Mesothelial cell of epicardium (in vitro differentiated cells): ENCODE data around the gene SPINK8. TPM values are rescaled to one million over a fixed set of nuclear protein-coding genes. Genes with fewer than 3 reads are reported as not detected.
A peak's percentile ranks its signal among the peaks of the same experiment; 100 is the strongest.

Experiments used
- DNase-seq, 2 experiments: peaks; one replicate each; pipeline ENCODE4 v3.0.0; 2021; ENCODE audit warnings: low spot score in 2 of 2; ENCODE audit not compliant: unreplicated experiment in 2 of 2
- H3K27ac Mint-ChIP-seq: 2 replicates; pipeline ENCODE4 v1.8.0; 2021; ENCODE audit warnings: mixed read lengths
- H3K27me3 Mint-ChIP-seq: 2 replicates; pipeline ENCODE4 v1.8.0; 2021; ENCODE audit warnings: low read depth, mixed read lengths
- H3K36me3 Mint-ChIP-seq: 2 replicates; pipeline ENCODE4 v1.8.0; 2021; ENCODE audit warnings: mixed read lengths
- H3K4me1 Mint-ChIP-seq: 2 replicates; pipeline ENCODE4 v1.8.0; 2021; ENCODE audit warnings: mixed read lengths
- H3K4me3 Mint-ChIP-seq: 2 replicates; pipeline ENCODE4 v1.8.0; 2021; ENCODE audit warnings: mild to moderate bottlenecking, moderate library complexity, mixed read lengths
- H3K9me3 Mint-ChIP-seq: 2 replicates; pipeline ENCODE4 v1.8.0; 2021; ENCODE audit warnings: mixed read lengths
- CTCF ChIP-seq: fragments of 200-600 bp; sonication (generic); IDR thresholded peaks from one replicate; pipeline ENCODE4 v1.5.0; 2021; ENCODE audit warnings: antibody characterized with exemption; ENCODE audit not compliant: unreplicated experiment
- total RNA-seq: library from RNA; stranded (reverse); gene quantifications from 3 replicates; pipeline ENCODE4 v1.2.1, GENCODE V29; 2021

Gene SPINK8
- total RNA-seq, 1 donor from 2014 or later = not detected

- Mint-ChIP-seq H3K4me3 (no peak overlapping the region), H3K36me3 (peaks cover 16% of the 10 kb centered on the region), H3K27ac (no peak overlapping the region), H3K27me3 (no peaks in the 10 kb centered on the region), H3K9me3 (peaks cover 10% of the 10 kb centered on the region), H3K4me1 (no peaks in the 10 kb centered on the region)
- DNase-seq = no peak
- TF ChIP-seq CTCF = no peak
These were observed 48.3 kb downstream of the SPINK8 start for GRCh38 chr3:48285132-48285531.

GRCh38 chr3:48280881-48281280, 52.6 kb downstream of the SPINK8 start:
- H3K4me1 Mint-ChIP-seq = peaks cover 15% of the 10 kb centered on the region
- H3K4me3 Mint-ChIP-seq = no peak overlapping the region
- H3K9me3 Mint-ChIP-seq = no peaks in the 10 kb centered on the region
- no peaks in the 10 kb centered on the region for H3K27me3 Mint-ChIP-seq
- H3K36me3 Mint-ChIP-seq = no peaks in the 10 kb centered on the region
- no peak for TF ChIP-seq CTCF
- no peak overlapping the region for H3K27ac Mint-ChIP-seq
- DNase-seq = no peak

- no peak overlapping the region for H3K27ac Mint-ChIP-seq
- no peak for DNase-seq
- no peak for TF ChIP-seq CTCF
- no peak overlapping the region for H3K4me3 Mint-ChIP-seq
- no peaks in the 10 kb centered on the region for H3K9me3 Mint-ChIP-seq
- no peaks in the 10 kb centered on the region for H3K27me3 Mint-ChIP-seq
- H3K36me3 Mint-ChIP-seq = no peaks in the 10 kb centered on the region
- peaks cover 24% of the 10 kb centered on the region for H3K4me1 Mint-ChIP-seq
These were observed 54.4 kb downstream of the SPINK8 start for GRCh38 chr3:48278884-48279559.

- TF ChIP-seq CTCF = no peak
- Mint-ChIP-seq H3K4me1 (peaks cover 25% of the 10 kb centered on the region), H3K27me3 (no peaks in the 10 kb centered on the region), H3K4me3 (no peak overlapping the region), H3K36me3 (peaks cover 2% of the 10 kb centered on the region), H3K27ac (no peak overlapping the region), H3K9me3 (no peaks in the 10 kb centered on the region)
- no peak for DNase-seq
These were observed 56.4 kb downstream of the SPINK8 start for GRCh38 chr3:48276911-48277641.

- no peaks in the 10 kb centered on the region for H3K9me3 Mint-ChIP-seq
- TF ChIP-seq CTCF = no peak
- H3K27me3 Mint-ChIP-seq = no peaks in the 10 kb centered on the region
- peak overlapping the region; percentile 74 for H3K27ac Mint-ChIP-seq
- no peak for DNase-seq
- H3K4me1 Mint-ChIP-seq = peaks cover 25% of the 10 kb centered on the region
- H3K4me3 Mint-ChIP-seq = no peak overlapping the region
- peaks cover 7% of the 10 kb centered on the region for H3K36me3 Mint-ChIP-seq
These were observed 58.0 kb downstream of the SPINK8 start for GRCh38 chr3:48275287-48276027.
